ENCODE results near the gene ARL14EPL.
"Not testable (repeated sequence)": the region's sequence is repeated elsewhere in the genome, so short reads cannot be mapped to it uniquely, and the experiment has no call there.

Gene ARL14EPL

DNA sequence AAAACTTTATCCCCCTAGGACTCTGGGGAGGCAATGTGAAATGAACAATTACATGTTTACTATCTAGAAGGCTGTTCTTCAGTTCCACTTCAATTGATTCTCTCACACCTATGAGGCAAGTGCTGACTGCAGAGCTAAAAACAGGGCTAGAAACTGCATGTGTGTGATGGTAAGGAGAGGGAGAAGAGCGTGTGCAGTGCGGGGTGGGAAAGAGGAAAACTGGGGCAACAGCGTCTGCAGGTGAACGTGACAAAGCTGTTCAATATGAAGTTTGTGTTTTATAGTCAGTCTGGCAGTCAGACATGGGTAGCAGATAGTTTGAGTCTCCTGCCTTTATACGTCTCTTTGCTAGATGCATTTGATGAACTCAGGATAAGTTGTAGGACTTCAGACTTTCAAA is 45.9 kb downstream of the ARL14EPL start:
- Histone ChIP-seq H3K27ac (no peak overlapping the region), H3K4me1 (ENCODE audit: control insufficient read depth in 1 of 2, insufficient read depth in 1 of 2, low read depth in 1 of 2, low read length in 1 of 2) (peaks cover 0 to 4% of the 10 kb centered on the region in 2 experiments), H3K4me3 (ENCODE audit: low read depth in 1 of 2, low read length in 1 of 2) (no peak overlapping the region), H3K36me3 (no peaks in the 10 kb centered on the region), H3K9me3 (no peaks in the 10 kb centered on the region), H3K27me3 (no peaks in the 10 kb centered on the region)
- TF ChIP-seq, protein P1, sequence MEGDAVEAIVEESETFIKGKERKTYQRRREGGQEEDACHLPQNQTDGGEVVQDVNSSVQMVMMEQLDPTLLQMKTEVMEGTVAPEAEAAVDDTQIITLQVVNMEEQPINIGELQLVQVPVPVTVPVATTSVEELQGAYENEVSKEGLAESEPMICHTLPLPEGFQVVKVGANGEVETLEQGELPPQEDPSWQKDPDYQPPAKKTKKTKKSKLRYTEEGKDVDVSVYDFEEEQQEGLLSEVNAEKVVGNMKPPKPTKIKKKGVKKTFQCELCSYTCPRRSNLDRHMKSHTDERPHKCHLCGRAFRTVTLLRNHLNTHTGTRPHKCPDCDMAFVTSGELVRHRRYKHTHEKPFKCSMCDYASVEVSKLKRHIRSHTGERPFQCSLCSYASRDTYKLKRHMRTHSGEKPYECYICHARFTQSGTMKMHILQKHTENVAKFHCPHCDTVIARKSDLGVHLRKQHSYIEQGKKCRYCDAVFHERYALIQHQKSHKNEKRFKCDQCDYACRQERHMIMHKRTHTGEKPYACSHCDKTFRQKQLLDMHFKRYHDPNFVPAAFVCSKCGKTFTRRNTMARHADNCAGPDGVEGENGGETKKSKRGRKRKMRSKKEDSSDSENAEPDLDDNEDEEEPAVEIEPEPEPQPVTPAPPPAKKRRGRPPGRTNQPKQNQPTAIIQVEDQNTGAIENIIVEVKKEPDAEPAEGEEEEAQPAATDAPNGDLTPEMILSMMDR (IDR thresholded peaks at IDR 0.05) = no peak

DNA sequence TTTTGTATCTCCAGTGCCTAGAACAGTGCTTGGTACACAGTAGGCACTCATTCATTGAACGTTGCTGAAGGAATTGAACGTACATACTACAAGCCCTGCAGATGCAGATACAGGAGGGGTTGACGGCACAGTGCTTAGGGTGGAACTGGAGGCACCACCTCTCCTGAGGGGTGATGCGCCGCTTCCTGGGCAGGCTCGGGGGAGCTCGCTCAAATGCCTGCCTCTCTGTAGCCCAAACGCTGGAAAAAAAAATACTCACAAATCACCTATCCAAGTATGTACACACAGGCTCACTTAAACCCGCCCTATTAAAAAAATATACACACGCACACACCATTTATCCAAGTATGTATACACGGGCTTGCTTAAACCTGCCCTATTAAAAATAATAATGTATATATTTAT is 52.0 kb downstream of the ARL14EPL start:
- no peaks in the 10 kb centered on the region for H3K27me3 ChIP-seq
- H3K4me1 ChIP-seq (ENCODE audit: control insufficient read depth in 1 of 2, insufficient read depth in 1 of 2, low read depth in 1 of 2, low read length in 1 of 2) = peaks cover 13 to 15% of the 10 kb centered on the region in 2 experiments
- H3K27ac ChIP-seq = peak overlapping the region; percentile 77
- H3K36me3 ChIP-seq = peaks cover 5% of the 10 kb centered on the region
- no peaks in the 10 kb centered on the region for H3K9me3 ChIP-seq
- TF ChIP-seq, protein P1 (IDR thresholded peaks at IDR 0.05) = no peak
- peak overlapping the region; percentile 82 to 92 for H3K4me3 ChIP-seq (ENCODE audit: low read depth in 1 of 2, low read length in 1 of 2)

DNA sequence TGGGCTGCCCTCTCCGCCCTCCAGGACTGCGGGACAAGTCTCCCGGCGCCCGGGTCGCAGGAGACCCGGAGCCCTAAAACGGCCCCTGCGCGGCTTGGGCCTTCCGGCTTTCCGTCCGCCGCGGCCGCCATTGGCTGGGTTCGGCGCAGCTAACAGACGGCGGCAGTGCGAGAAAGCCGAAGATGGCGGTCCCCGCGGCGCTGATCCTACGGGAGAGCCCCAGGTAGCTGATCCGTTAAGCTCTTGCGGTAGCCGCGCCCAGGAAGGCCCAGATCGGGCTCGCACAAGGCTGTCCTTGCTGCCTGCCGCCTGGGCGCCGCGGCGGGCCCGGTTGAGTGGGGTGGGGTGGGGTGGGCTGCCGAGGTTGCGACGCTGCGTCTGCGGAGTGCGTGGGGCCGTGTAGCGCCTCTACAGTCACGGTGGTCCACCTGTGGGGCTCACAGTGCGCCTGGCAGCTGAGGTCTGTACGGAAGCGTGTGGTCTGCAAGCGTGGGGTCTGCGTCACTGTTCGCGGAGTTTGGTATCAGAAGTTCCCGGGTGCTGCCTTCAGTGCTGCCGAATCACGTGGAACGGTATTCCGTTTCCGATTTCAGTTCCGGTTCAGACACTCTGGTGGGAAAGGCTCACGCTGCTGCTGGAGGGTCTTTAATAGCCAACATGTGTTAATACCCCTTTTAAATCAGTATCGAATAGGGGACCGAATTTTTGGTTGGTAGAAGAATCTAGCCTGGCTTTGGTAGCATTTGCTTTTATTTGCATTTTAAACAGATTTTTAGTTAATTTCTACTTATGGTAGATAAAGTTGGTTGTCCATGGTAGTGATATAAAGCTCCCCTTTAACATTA is 52.8 kb downstream of the ARL14EPL start, which contains the start of gene COMMD10:
TSS of gene COMMD10 (plus strand) at position 155 of the 845 bp plus-strand sequence.
- Histone ChIP-seq H3K4me3 (ENCODE audit: low read depth in 1 of 2, low read length in 1 of 2) (peak within 1 kb of the TSS; percentile 82 to 92), H3K27ac (peak within 1 kb of the TSS; percentile 77), H3K36me3 (peaks cover 6% of the 10 kb centered on the region), H3K9me3 (no peaks in the 10 kb centered on the region), H3K4me1 (ENCODE audit: control insufficient read depth in 1 of 2, insufficient read depth in 1 of 2, low read depth in 1 of 2, low read length in 1 of 2) (peaks cover 13 to 15% of the 10 kb centered on the region in 2 experiments), H3K27me3 (no peaks in the 10 kb centered on the region)
- TF ChIP-seq, protein P1 (IDR thresholded peaks at IDR 0.05) = no peak

DNA sequence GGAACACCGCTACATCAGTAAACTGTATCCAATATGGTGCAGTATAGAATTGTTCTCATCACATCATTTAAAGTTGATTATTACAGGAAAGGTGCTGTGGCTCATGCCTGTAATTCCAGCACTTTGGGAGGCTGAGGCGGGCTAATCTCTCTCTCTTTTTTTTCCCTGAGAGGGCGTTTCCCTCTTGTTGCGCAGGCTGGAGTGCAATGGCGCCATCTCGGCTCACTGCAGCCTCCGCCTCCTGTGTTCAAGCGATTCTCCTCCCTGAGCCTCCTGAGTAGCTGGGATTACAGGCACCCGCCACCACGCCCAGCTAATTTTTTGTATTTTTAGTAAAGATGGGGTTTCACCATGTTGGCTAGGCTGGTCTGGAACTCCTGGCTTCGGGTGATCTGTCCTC is 54.0 kb downstream of the ARL14EPL start:
- not testable (repeated sequence) for H3K4me3 ChIP-seq (ENCODE audit: low read depth in 1 of 2, low read length in 1 of 2); H3K36me3 ChIP-seq; H3K9me3 ChIP-seq; H3K27ac ChIP-seq; H3K27me3 ChIP-seq
- H3K4me1 ChIP-seq (ENCODE audit: control insufficient read depth in 1 of 2, insufficient read depth in 1 of 2, low read depth in 1 of 2, low read length in 1 of 2) = peaks cover 13 to 15% of the 10 kb centered on the region in 2 experiments

DNA sequence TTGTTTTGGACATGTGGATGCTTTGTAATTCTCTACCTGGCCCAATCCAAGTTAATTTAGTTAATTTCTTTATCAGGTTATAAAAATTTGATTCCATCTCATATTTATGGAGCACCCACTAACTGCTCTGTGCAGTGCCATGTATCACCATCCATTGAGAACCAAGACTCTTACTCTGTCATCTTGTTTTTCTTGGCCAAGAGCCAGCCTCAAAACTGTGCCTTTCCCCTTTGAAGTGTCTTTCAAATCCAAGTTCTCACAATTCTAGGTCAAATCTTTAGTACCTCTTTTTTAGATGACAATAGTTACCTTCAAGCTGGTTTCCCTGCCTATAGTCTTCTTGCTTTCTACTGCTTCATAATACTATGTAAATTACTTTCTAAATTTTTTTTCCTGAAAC is 55.8 kb downstream of the ARL14EPL start:
- no peaks in the 10 kb centered on the region for H3K27me3 ChIP-seq
- H3K36me3 ChIP-seq = peaks cover 22% of the 10 kb centered on the region
- no peak overlapping the region for H3K27ac ChIP-seq
- no peak overlapping the region for H3K4me3 ChIP-seq (ENCODE audit: low read depth in 1 of 2, low read length in 1 of 2)
- TF ChIP-seq, protein P1 (IDR thresholded peaks at IDR 0.05) = no peak
- peaks cover 13 to 15% of the 10 kb centered on the region in 2 experiments for H3K4me1 ChIP-seq (ENCODE audit: control insufficient read depth in 1 of 2, insufficient read depth in 1 of 2, low read depth in 1 of 2, low read length in 1 of 2)
- no peaks in the 10 kb centered on the region for H3K9me3 ChIP-seq

DNA sequence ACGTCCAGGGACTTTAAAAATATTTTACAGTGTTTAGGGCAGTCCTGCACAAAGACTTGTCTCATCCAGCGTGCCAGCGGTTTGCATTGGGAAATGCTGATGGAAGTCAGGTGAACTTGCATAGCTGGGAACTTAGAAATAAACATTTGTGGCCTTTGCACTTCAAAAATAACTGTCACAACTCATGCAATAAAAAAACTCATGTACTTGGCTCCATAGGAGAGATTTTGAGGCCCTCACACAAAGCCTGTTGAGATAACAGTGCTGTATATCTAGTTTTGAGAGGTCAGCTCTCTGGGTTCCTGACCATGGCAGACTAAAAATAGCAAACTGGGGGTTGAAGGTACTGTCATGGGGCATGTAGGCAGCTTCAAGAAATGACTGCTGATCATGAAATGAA is 58.0 kb downstream of the ARL14EPL start:
- peaks cover 45% of the 10 kb centered on the region for H3K36me3 ChIP-seq
- H3K9me3 ChIP-seq = no peaks in the 10 kb centered on the region
- no peak overlapping the region for H3K27ac ChIP-seq
- peaks cover 6 to 10% of the 10 kb centered on the region in 2 experiments for H3K4me1 ChIP-seq (ENCODE audit: control insufficient read depth in 1 of 2, insufficient read depth in 1 of 2, low read depth in 1 of 2, low read length in 1 of 2)
- no peak overlapping the region for H3K4me3 ChIP-seq (ENCODE audit: low read depth in 1 of 2, low read length in 1 of 2)
- TF ChIP-seq, protein P1 (IDR thresholded peaks at IDR 0.05) = no peak
- no peaks in the 10 kb centered on the region for H3K27me3 ChIP-seq
